Large intestine (tissue), 3 donors: ENCODE measurements around the gene GRB2. TPM values are rescaled to one million over a fixed set of nuclear protein-coding genes. Genes with fewer than 3 reads are reported as not detected.

Experiments used
- DNase-seq, 2 donors: peaks; one replicate each; pipeline versions ENCODE4 v3.0.0 to v3.0.0-alpha.2; 2013
- H3K27ac ChIP-seq: one replicate; pipeline ENCODE4 v1.5.1; 2013; ENCODE audit warnings: low read length
- H3K27me3 ChIP-seq: 2 replicates; pipeline ENCODE4 v1.6.1; 2013; ENCODE audit warnings: low read length; ENCODE audit not compliant: control insufficient read depth, insufficient read depth
- H3K36me3 ChIP-seq: 2 replicates; pipeline ENCODE4 v1.6.1; 2013; ENCODE audit warnings: low read length; ENCODE audit not compliant: control insufficient read depth, insufficient read depth
- H3K4me1 ChIP-seq: one replicate; pipeline ENCODE4 v1.6.1; 2013; ENCODE audit warnings: low read length; ENCODE audit not compliant: control insufficient read depth, insufficient read depth
- H3K4me3 ChIP-seq: one replicate; pipeline ENCODE4 v1.5.1; 2013; ENCODE audit warnings: low read length
- H3K9me3 ChIP-seq: one replicate; pipeline ENCODE4 v1.6.1; 2013; ENCODE audit warnings: mild to moderate bottlenecking, low read depth, low read length, moderate library complexity; ENCODE audit not compliant: control insufficient read depth
- WGBS: methylation state at CpG from one replicate; pipeline ENCODE4 v1.1.5; 2013; ENCODE audit warnings: low lambda C conversion rate; ENCODE audit not compliant: insufficient coverage; 5-methylcytosine and 5-hydroxymethylcytosine counted together
- polyA plus RNA-seq: library from polyadenylated mRNA; unstranded; fragments of 120-200 nt; gene quantifications from one replicate; pipeline ENCODE4 v1.2.1, GENCODE V29; 2013

Gene GRB2
- polyA plus RNA-seq, 1 donor = 67.7 TPM

GRCh38 chr17:75270218-75270965 is 135.1 kb downstream of the GRB2 start:
- no peaks in the 10 kb centered on the region for H3K27me3 ChIP-seq
- H3K27ac ChIP-seq = peak overlapping the region; percentile 97
- 0% methylated on average over 1 of the region's 47 CpGs for WGBS
- H3K36me3 ChIP-seq = peaks cover 29% of the 10 kb centered on the region
- H3K4me3 ChIP-seq = peak overlapping the region; percentile 100
- DNase-seq = peak; percentile 56 to 85
- peaks cover 3% of the 10 kb centered on the region for H3K9me3 ChIP-seq
- peaks cover 35% of the 10 kb centered on the region for H3K4me1 ChIP-seq

GRCh38 chr17:75269844-75270217 is 135.6 kb downstream of the GRB2 start:
- WGBS = no CpG with 5 or more reads among the region's 6 CpGs
- peak overlapping the region; percentile 100 for H3K4me3 ChIP-seq
- peaks cover 30% of the 10 kb centered on the region for H3K36me3 ChIP-seq
- H3K4me1 ChIP-seq = peaks cover 35% of the 10 kb centered on the region
- no peaks in the 10 kb centered on the region for H3K27me3 ChIP-seq
- DNase-seq = no peak
- peaks cover 3% of the 10 kb centered on the region for H3K9me3 ChIP-seq
- H3K27ac ChIP-seq = peak overlapping the region; percentile 97

Other genes starting within 250 kb of the GRB2 start
- gene SUMO2, start 222.7 kb downstream of the GRB2 start, polyA plus RNA-seq = 338 TPM
- gene NUP85, start 200.0 kb downstream of the GRB2 start, polyA plus RNA-seq = 49.9 TPM
- 41.3 TPM for gene GGA3, start 144.1 kb downstream of the GRB2 start, polyA plus RNA-seq
- 59.3 TPM for gene MRPS7, start 143.8 kb downstream of the GRB2 start, polyA plus RNA-seq
- 23.2 TPM for gene MIF4GD, start 134.4 kb downstream of the GRB2 start, polyA plus RNA-seq
- 10.8 TPM for gene SLC25A19, start 116.2 kb downstream of the GRB2 start, polyA plus RNA-seq
- 56.7 TPM for gene TMEM94, start 51.0 kb upstream of the GRB2 start, polyA plus RNA-seq
- 13.9 TPM for gene CASKIN2, start 109.9 kb upstream of the GRB2 start, polyA plus RNA-seq
- 65.3 TPM for gene TSEN54, start 110.8 kb upstream of the GRB2 start, polyA plus RNA-seq
- gene LLGL2, start 120.0 kb upstream of the GRB2 start, polyA plus RNA-seq = 149 TPM
- 595 TPM for gene MYO15B, start 182.1 kb upstream of the GRB2 start, polyA plus RNA-seq
- 19.6 TPM for gene SMIM5, start 227.8 kb upstream of the GRB2 start, polyA plus RNA-seq